Measurements from ENCODE around the gene IL1RAPL1.

Gene IL1RAPL1

GRCh38 chrX:29553542-29553941 is 966.3 kb downstream of the IL1RAPL1 start:
- no peak for DNase-seq

GRCh38 chrX:29555465-29556091 is 968.3 kb downstream of the IL1RAPL1 start:
- no peak for DNase-seq

DNA sequence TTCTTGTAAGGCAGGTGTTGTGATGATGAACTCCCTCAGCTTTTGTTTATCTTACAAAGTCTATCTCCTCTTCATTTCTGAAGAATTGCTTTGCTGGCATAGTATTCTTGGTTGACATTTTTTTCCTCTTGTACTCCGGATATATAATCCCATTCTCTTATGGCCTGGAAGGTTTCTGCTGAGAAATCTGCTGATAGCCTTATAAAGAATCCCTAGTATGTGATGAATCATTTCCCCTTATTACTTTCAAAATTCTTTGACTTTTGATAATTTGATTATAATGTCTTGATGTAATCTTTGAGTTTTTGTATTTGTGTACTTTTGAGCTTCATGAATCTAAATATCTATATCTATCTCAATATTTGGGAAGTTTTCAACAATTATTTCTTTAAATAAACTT is 972.8 kb downstream of the IL1RAPL1 start:
- DNase-seq = no peak

GRCh38 chrX:29561417-29561816 is 974.2 kb downstream of the IL1RAPL1 start:
- DNase-seq = no peak

DNA sequence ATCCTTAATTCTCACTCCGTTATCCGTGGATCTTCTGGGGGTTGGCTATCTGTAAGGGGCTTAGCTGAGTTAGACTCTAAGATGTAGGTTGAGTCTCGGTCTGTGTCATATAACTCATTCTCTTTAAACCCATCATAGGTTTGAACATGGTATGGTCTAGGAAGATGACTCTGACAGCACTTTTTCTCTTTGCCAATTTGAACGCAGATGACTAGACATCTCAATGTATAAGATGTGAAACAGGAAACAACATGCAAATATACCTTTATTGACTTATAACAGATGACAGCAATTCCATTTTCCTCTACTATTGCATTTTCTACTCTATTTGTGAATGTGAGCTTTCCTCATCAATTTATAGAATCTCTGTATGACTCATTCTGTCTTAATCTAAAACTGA is 993.3 kb downstream of the IL1RAPL1 start:
- no peak for DNase-seq

GRCh38 chrX:29581223-29581622 is 994.0 kb downstream of the IL1RAPL1 start:
- DNase-seq = no peak

- DNase-seq = no peak
Observed at GRCh38 chrX:29587107-29587506, 999.9 kb downstream of the IL1RAPL1 start.

- DNase-seq = no peak
Observed at GRCh38 chrX:29590921-29591320, 1003.7 kb downstream of the IL1RAPL1 start.

DNA sequence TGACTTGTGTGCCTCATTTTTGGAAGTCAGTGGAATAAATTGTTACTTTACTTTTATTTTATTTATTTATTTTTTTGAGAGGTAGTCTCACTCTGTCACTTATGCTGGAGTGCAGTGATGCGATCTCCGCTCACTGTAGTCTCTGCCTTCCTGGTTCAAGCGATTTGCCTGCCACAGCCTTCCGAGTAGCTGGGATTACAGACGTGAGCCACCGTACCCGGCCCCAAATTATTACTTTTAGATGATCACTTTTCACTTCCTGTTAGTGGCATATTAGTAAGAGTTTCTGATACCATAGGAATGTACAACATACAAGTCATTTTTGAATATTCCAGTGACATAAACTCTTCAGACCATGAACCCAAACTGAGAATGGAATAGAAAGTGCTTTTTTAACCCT is 1017.1 kb downstream of the IL1RAPL1 start:
- no peak for DNase-seq

- DNase-seq = no peak
Observed at GRCh38 chrX:29617276-29617675, 1030.0 kb downstream of the IL1RAPL1 start.

- no peak for DNase-seq
Observed at GRCh38 chrX:29617725-29618124, 1030.5 kb downstream of the IL1RAPL1 start.

DNA sequence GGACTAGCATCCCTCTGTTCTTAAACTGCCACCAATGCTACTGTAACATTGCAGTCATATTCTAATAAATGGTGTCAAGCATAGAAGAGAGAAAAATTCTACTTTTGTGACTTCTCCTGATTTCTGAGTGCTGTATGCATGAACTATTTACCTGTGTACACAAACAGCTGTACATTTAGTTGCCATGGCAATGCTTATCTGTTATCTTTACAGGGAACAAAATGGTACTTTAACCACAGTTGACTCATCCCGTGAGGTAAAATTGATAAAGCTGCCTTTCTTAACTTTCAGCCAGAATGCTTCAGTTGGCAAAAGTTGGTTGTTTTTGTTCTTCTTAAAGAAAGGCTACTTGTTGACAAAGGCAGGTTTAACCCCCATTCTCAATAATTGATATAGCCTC is 1040.6 kb downstream of the IL1RAPL1 start:
- DNase-seq = no peak

DNA sequence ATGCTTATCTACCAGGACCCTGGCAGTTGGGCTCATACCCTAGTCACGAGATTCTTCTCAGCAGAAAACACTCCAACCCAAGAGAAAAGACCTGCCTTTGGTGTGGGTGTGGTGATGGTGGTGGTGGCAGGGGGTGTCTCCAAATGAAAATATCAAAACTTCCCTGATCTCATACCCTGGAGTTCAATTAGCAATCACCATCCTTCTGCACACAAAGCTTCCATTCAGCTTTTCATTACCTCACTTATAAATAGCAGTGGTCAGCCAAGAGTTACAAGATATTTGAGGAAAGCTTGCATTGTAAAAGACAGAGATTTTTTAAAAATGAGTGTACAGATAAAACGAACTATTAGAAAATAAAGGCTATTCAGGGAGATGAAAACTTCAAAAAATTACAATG is 1047.3 kb downstream of the IL1RAPL1 start:
- DNase-seq = no peak

- DNase-seq = no peak
Observed at GRCh38 chrX:29636331-29636730, 1049.1 kb downstream of the IL1RAPL1 start.

GRCh38 chrX:29640106-29640505 is 1052.9 kb downstream of the IL1RAPL1 start:
- no peak for DNase-seq

DNA sequence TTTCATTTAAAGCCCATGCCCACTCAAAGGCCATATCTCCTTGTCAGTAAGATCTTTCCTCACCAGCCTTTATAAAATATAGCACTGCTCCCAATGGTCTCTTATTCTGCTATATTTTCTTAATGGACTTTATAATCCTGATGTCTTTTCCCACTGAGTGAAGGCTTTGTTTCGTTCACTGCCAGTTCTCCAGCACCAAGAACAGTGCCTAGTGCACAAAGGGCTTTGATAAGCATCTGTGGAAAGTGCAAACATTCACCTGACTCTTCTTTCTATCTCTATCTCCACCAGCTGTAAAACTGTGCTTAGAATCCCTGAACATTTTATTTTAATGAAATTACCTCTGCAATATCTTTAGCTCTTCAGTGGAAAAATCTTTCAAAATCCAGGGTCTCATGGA is 1054.2 kb downstream of the IL1RAPL1 start:
- no peak for DNase-seq

DNA sequence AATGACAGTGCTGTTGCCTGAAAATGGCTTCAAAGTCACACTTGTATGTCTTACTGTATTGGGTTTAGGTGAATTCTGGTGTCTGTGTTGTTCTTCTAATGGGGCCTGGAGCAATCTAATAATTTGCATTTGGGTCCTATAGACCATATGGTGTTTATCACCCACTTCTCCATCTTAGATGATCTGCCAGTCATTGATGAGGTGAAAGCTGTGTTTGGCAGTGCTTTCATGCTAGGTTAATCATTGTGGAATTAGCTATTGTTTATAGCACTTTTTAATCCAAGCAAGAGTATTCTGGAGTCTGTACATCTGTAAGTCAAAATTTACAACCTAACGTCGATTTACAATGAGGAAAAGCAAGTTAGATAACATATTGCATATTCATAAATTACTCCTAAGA is 1055.9 kb downstream of the IL1RAPL1 start:
- no peak for DNase-seq

- DNase-seq = no peak
Observed at GRCh38 chrX:29648161-29648560, 1060.9 kb downstream of the IL1RAPL1 start.

DNA sequence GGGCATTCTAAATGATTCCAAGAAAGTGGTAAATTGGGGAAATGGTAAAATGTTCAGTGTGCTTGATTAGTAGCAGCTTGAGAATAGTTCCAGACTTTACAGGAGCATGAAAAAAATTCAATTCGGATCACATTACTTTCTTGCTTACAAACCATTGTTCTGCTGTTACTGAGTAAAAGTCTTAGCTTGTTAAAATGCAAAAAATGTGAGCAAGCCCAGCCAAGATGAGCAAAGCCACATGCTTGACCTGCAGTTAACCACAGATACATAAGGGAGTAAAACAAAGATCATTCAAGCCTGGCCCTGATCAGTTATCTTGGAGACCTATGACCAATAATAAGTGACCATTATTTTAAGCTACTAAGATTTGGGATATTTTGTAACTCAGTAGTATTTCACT is 1065.2 kb downstream of the IL1RAPL1 start:
- no peak for DNase-seq

- DNase-seq = no peak
Observed at GRCh38 chrX:29653721-29654120, 1066.5 kb downstream of the IL1RAPL1 start.

GRCh38 chrX:29659911-29660310 is 1072.7 kb downstream of the IL1RAPL1 start:
- DNase-seq = no peak

DNA sequence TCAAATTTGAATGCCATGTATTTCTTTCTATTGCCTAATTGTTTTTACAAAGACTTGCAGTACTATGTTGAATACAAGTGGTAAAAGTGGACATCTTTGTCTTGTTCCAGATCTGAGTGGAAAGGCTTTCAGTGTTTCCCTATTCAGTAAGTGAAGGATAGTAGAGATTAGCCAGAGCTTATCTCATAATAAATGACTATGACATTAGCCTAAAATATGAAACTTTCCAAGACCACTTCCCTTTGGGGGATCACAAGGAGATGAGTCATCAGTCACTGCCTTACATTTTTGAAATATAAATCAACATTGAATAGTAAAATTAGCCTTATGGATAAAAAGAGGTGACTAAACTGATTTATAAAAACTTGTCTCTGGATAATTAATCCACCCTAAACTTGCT is 1074.0 kb downstream of the IL1RAPL1 start:
- no peak for DNase-seq

- DNase-seq = no peak
Observed at GRCh38 chrX:29662101-29662500, 1074.9 kb downstream of the IL1RAPL1 start.

DNA sequence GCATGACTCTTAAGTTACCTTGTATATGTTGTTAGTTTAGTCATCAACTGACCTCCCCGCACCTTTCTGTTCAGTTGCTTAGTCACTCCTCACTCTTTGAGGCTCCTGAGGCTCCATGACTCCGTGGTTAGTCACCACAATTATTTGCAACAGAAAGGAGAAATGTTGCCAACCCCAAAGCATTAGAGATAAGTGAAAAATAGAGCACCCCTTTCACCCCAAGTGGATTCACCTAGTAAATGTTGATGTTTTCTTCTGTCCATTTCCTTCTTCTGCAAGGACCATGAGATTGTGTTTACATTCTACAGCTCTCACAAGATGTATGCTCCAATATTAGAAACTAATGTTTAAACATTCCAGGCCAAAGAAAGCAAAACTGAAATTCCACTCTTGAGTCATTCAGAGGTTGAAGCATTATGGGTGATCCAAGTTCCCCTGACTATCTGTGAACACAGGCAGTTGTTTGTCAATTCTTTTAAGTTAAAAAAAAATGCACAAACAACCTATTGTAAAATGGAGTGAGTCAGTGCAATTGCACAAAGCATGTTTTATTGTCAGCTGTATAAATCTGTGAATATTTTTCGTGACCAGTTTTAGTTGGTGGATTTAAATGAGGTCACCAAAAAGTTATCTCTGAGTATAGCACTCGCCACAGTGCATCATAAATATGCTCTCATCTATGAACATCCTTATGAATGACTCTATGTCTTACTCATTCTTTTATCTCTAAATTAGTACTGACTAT is 1075.7 kb downstream of the IL1RAPL1 start:
- DNase-seq = no peak

DNA sequence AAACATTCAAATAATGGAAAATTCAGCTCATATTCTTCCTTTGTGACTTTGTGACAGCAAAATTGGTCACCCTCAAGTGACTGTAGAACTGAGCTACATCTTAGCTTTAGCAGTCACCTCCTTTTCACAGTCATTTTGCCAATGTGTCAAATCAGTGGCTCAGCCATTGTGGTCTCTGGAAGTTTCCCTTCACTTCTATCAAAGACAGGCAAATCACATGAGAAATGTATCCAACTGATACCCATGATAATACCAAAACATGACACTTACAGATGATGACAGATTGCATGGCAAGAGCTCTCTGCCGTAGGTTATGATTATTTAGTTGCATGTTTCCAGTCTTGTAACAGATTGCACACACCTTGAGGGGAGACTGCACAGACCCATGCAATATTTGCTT is 1078.3 kb downstream of the IL1RAPL1 start:
- no peak for DNase-seq
